Measurements from ENCODE around the gene SOX15. TPM values are rescaled to one million over a fixed set of nuclear protein-coding genes. Genes with fewer than 3 reads are reported as not detected.

SOX15 gene
- total and polyA plus RNA-seq, 3 donors from 2014 or later: 2.6 to 4.0 (median 2.8) TPM

DNA sequence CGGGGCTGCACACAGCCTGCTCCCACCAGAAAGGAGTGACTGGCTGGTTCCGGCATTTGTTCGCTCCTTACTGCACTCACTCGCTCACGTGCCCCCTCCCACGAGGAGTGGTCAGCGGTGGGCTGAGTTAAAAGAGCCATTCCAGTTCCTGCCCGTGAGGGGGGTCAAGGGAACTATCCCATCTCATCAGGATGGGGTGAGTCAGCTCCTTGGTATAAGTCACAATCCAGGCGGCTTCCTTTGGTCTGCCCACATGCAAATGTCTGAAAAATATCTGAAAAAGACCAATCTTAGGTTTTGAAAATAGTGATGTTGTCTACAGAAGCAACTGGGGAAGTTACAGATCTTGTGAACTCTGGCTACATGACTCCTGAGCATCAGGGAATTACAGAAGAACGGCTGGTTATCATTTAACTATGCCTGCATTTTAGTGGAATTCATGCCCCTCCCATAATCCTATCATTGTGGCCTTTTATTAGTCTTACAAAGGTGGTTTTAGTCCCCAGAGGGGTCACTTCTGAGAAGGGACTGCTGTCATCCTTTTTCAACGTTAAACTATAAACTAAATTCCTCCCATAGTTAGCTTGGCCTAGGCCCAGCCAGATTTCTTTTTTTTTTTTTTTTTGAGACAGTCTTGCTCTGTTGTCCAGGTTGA is 50.9 kb downstream of the SOX15 start:
- intact Hi-C loops (cut with DNase I; ENCODE audit: low total_unique reads): no loop called here
- no peak for TF ChIP-seq CTCF (IDR thresholded peaks at IDR 0.05)
- no peak for TF ChIP-seq POLR2A (IDR thresholded peaks at IDR 0.05)
- no peak overlapping the region for H3K4me3 ChIP-seq
- H3K9me3 ChIP-seq: no peaks in the 10 kb centered on the region
- no peak overlapping the region for H3K27ac ChIP-seq
- no peaks in the 10 kb centered on the region for H3K27me3 ChIP-seq
- no peaks in the 10 kb centered on the region for H3K36me3 ChIP-seq (ENCODE audit: low read depth, missing control alignments)
- 77 to 84% methylated on average over 11 of the region's 11 CpGs for WGBS, 2 donors
- H3K4me1 ChIP-seq: no peaks in the 10 kb centered on the region
- no peak for DNase-seq

Small RNA genes lying within 50 kb of the gene (small RNA-seq; reads per million reads assigned to genes)
- 0 reads per million in 2 donors for gene CD68
- 0 reads per million in 2 donors for gene SNORA48
- gene SNORD10: 0 reads per million in 2 donors

Other genes starting within 250 kb of the SOX15 start
- 1 to 10 TPM; 4.8 to 5.0 TPM for gene KCTD11, start 237.9 kb downstream of the SOX15 start, total RNA-seq
- gene KCTD11, start 237.9 kb downstream of the SOX15 start, polyA plus RNA-seq (ENCODE audit: insufficient read depth, low read depth, low replicate concordance): 6.8 TPM
- gene TMEM95, start 234.9 kb downstream of the SOX15 start, total RNA-seq: 1 to 10 TPM; 2.8 to 6.6 TPM
- gene TMEM95, start 234.9 kb downstream of the SOX15 start, polyA plus RNA-seq (ENCODE audit: insufficient read depth, low read depth, low replicate concordance): 9.9 TPM
- 1 to 10 TPM; 3.7 to 6.8 TPM for gene TNK1, start 209.0 kb downstream of the SOX15 start, total RNA-seq
- gene TNK1, start 209.0 kb downstream of the SOX15 start, polyA plus RNA-seq (ENCODE audit: insufficient read depth, low read depth, low replicate concordance): 4.0 TPM
- 10 to 100 TPM; 13.6 to 19.4 TPM for gene PLSCR3, start 195.6 kb downstream of the SOX15 start, total RNA-seq
- gene PLSCR3, start 195.6 kb downstream of the SOX15 start, polyA plus RNA-seq (ENCODE audit: insufficient read depth, low read depth, low replicate concordance): 14.2 TPM
- gene TMEM256, start 186.0 kb downstream of the SOX15 start, total RNA-seq: 10 to 100 TPM; 18.7 to 33.3 TPM
- 27.3 TPM for gene TMEM256, start 186.0 kb downstream of the SOX15 start, polyA plus RNA-seq (ENCODE audit: insufficient read depth, low read depth, low replicate concordance)
- gene NLGN2, start 182.2 kb downstream of the SOX15 start, total RNA-seq: 10 to 100 TPM in 1 of 2 donors, 1 to 10 TPM in 1; 9.9 to 10.7 TPM
- gene NLGN2, start 182.2 kb downstream of the SOX15 start, polyA plus RNA-seq (ENCODE audit: insufficient read depth, low read depth, low replicate concordance): 8.4 TPM
- gene SPEM1, start 169.8 kb downstream of the SOX15 start, total RNA-seq: 10 to 100 TPM in 1 of 2 donors, 1 to 10 TPM in 1; 8.5 to 18.7 TPM
- gene SPEM1, start 169.8 kb downstream of the SOX15 start, polyA plus RNA-seq (ENCODE audit: insufficient read depth, low read depth, low replicate concordance): 67.7 TPM
- gene SPEM2, start 164.5 kb downstream of the SOX15 start, total RNA-seq: 100 to 1,000 TPM in 1 of 2 donors, 10 to 100 TPM in 1; 41.4 to 202 TPM
- 111 TPM for gene SPEM2, start 164.5 kb downstream of the SOX15 start, polyA plus RNA-seq (ENCODE audit: insufficient read depth, low read depth, low replicate concordance)
- 10 to 100 TPM in 1 of 2 donors, 1 to 10 TPM in 1; 5.7 to 18.8 TPM for gene SPEM3, start 161.2 kb downstream of the SOX15 start, total RNA-seq
- gene SPEM3, start 161.2 kb downstream of the SOX15 start, polyA plus RNA-seq (ENCODE audit: insufficient read depth, low read depth, low replicate concordance): 63.0 TPM
- gene TMEM102, start 154.7 kb downstream of the SOX15 start, total RNA-seq: 10 to 100 TPM in 1 of 2 donors, 1 to 10 TPM in 1; 7.9 to 11.7 TPM
- gene TMEM102, start 154.7 kb downstream of the SOX15 start, polyA plus RNA-seq (ENCODE audit: insufficient read depth, low read depth, low replicate concordance): 6.5 TPM
- gene FGF11, start 150.6 kb downstream of the SOX15 start, total RNA-seq: 1 to 10 TPM; 3.2 to 4.2 TPM
- gene FGF11, start 150.6 kb downstream of the SOX15 start, polyA plus RNA-seq (ENCODE audit: insufficient read depth, low read depth, low replicate concordance): 4.6 TPM
- 1 to 10 TPM; 6.2 to 7.4 TPM for gene CHRNB1, start 145.0 kb downstream of the SOX15 start, total RNA-seq
- gene CHRNB1, start 145.0 kb downstream of the SOX15 start, polyA plus RNA-seq (ENCODE audit: insufficient read depth, low read depth, low replicate concordance): 6.9 TPM
- gene ZBTB4, start 110.5 kb downstream of the SOX15 start, total RNA-seq: 10 to 100 TPM; 34.0 to 43.4 TPM
- 39.5 TPM for gene ZBTB4, start 110.5 kb downstream of the SOX15 start, polyA plus RNA-seq (ENCODE audit: insufficient read depth, low read depth, low replicate concordance)
- 1 to 10 TPM; 1.8 to 3.9 TPM for gene SLC35G6, start 108.6 kb downstream of the SOX15 start, total RNA-seq
- gene SLC35G6, start 108.6 kb downstream of the SOX15 start, polyA plus RNA-seq (ENCODE audit: insufficient read depth, low read depth, low replicate concordance): 3.9 TPM
- gene POLR2A, start 105.7 kb downstream of the SOX15 start, total RNA-seq: 100 to 1,000 TPM; 359 to 391 TPM
- gene POLR2A, start 105.7 kb downstream of the SOX15 start, polyA plus RNA-seq (ENCODE audit: insufficient read depth, low read depth, low replicate concordance): 175 TPM
- 10 to 100 TPM; 17.0 to 20.6 TPM for gene TNFSF12, start 41.0 kb downstream of the SOX15 start, total RNA-seq
- 21.5 TPM for gene TNFSF12, start 41.0 kb downstream of the SOX15 start, polyA plus RNA-seq (ENCODE audit: insufficient read depth, low read depth, low replicate concordance)
- 1 to 10 TPM; 1.2 to 5.1 TPM for gene TNFSF13, start 31.3 kb downstream of the SOX15 start, total RNA-seq
- gene TNFSF13, start 31.3 kb downstream of the SOX15 start, polyA plus RNA-seq (ENCODE audit: insufficient read depth, low read depth, low replicate concordance): 11.5 TPM
- 10 to 100 TPM; 77.4 to 83.5 TPM for gene SENP3, start 28.2 kb downstream of the SOX15 start, total RNA-seq
- 108 TPM for gene SENP3, start 28.2 kb downstream of the SOX15 start, polyA plus RNA-seq (ENCODE audit: insufficient read depth, low read depth, low replicate concordance)
- 1 to 10 TPM; 2.0 to 6.4 TPM for gene CD68, start 10.5 kb downstream of the SOX15 start, total RNA-seq
- 54.8 TPM for gene CD68, start 10.5 kb downstream of the SOX15 start, polyA plus RNA-seq (ENCODE audit: insufficient read depth, low read depth, low replicate concordance)
- gene MPDU1, start 6.2 kb downstream of the SOX15 start, total RNA-seq: 10 to 100 TPM; 55.7 to 88.7 TPM
- 60.9 TPM for gene MPDU1, start 6.2 kb downstream of the SOX15 start, polyA plus RNA-seq (ENCODE audit: insufficient read depth, low read depth, low replicate concordance)
- 10 to 100 TPM; 53.8 to 60.3 TPM for gene FXR2, start 24.8 kb upstream of the SOX15 start, total RNA-seq
- gene FXR2, start 24.8 kb upstream of the SOX15 start, polyA plus RNA-seq (ENCODE audit: insufficient read depth, low read depth, low replicate concordance): 76.0 TPM
- 100 to 1,000 TPM; 108 to 112 TPM for gene SAT2, start 37.7 kb upstream of the SOX15 start, total RNA-seq
- 128 TPM for gene SAT2, start 37.7 kb upstream of the SOX15 start, polyA plus RNA-seq (ENCODE audit: insufficient read depth, low read depth, low replicate concordance)
- 1 to 10 TPM; 3.2 to 6.1 TPM for gene SHBG, start 40.0 kb upstream of the SOX15 start, total RNA-seq
- 17.8 TPM for gene SHBG, start 40.0 kb upstream of the SOX15 start, polyA plus RNA-seq (ENCODE audit: insufficient read depth, low read depth, low replicate concordance)
- 10 to 100 TPM in 1 of 2 donors, 1 to 10 TPM in 1; 6.1 to 11.6 TPM for gene ATP1B2, start 60.8 kb upstream of the SOX15 start, total RNA-seq
- 10.1 TPM for gene ATP1B2, start 60.8 kb upstream of the SOX15 start, polyA plus RNA-seq (ENCODE audit: insufficient read depth, low read depth, low replicate concordance)
- gene TP53, start 97.4 kb upstream of the SOX15 start, total RNA-seq: 10 to 100 TPM; 45.0 to 47.1 TPM
- gene TP53, start 97.4 kb upstream of the SOX15 start, polyA plus RNA-seq (ENCODE audit: insufficient read depth, low read depth, low replicate concordance): 32.1 TPM
- gene WRAP53, start 98.4 kb upstream of the SOX15 start, total RNA-seq: 10 to 100 TPM; 10.5 to 11.3 TPM
- gene WRAP53, start 98.4 kb upstream of the SOX15 start, polyA plus RNA-seq (ENCODE audit: insufficient read depth, low read depth, low replicate concordance): 12.0 TPM
- gene EFNB3, start 115.1 kb upstream of the SOX15 start, total RNA-seq: 1 to 10 TPM in 1 of 2 donors, under 1 TPM in 1; 0.93 to 2.0 TPM
- gene EFNB3, start 115.1 kb upstream of the SOX15 start, polyA plus RNA-seq (ENCODE audit: insufficient read depth, low read depth, low replicate concordance): 3.5 TPM
- gene DNAH2, start 127.7 kb upstream of the SOX15 start, total RNA-seq: 10 to 100 TPM; 11.7 to 22.7 TPM
- 24.9 TPM for gene DNAH2, start 127.7 kb upstream of the SOX15 start, polyA plus RNA-seq (ENCODE audit: insufficient read depth, low read depth, low replicate concordance)
- 10 to 100 TPM; 38.0 to 41.8 TPM for gene KDM6B, start 244.1 kb upstream of the SOX15 start, total RNA-seq
- 27.8 TPM for gene KDM6B, start 244.1 kb upstream of the SOX15 start, polyA plus RNA-seq (ENCODE audit: insufficient read depth, low read depth, low replicate concordance)

Measured in testis (tissue), 3 donors.